Activated CD4-positive, alpha-beta memory T cell treated with anti-CD3 and anti-CD28 coated beads for 36 hours (primary cell): ENCODE measurements around the gene RCAN3. TPM values are rescaled to one million over a fixed set of nuclear protein-coding genes. Genes with fewer than 3 reads are reported as not detected.
"Not testable (repeated sequence)": the region's sequence is repeated elsewhere in the genome, so short reads cannot be mapped to it uniquely, and the experiment has no call there.

Source experiments
- CTCF ChIA-PET: fragments of 350-600 bp; sonication (Branson Sonifier 250); formaldehyde crosslinking; loops from one replicate; lab custom pipeline; 2021; ENCODE audit warnings: antibody characterized with exemption, inconsistent platforms; lab: Charles Lee
- POLR2A ChIA-PET: fragments of 350-600 bp; sonication (Branson Sonifier 250); formaldehyde crosslinking; loops from one replicate; lab custom pipeline; 2021; ENCODE audit warnings: antibody characterized with exemption; lab: Charles Lee
- DNase-seq: peaks from one replicate; pipeline ENCODE4 v3.0.0-alpha.2; 2020
- H3K27ac Mint-ChIP-seq: one replicate; pipeline ENCODE4 v1.8.0; 2021; ENCODE audit warnings: mixed read lengths
- H3K27me3 Mint-ChIP-seq: one replicate; pipeline ENCODE4 v1.8.0; 2021; ENCODE audit warnings: mixed read lengths
- H3K36me3 Mint-ChIP-seq: one replicate; pipeline ENCODE4 v1.8.0; 2021; ENCODE audit warnings: mixed read lengths
- H3K4me1 Mint-ChIP-seq: one replicate; pipeline ENCODE4 v1.8.0; 2021; ENCODE audit warnings: low read depth, mixed read lengths
- H3K4me3 Mint-ChIP-seq: one replicate; pipeline ENCODE4 v1.8.0; 2021; ENCODE audit warnings: mild to moderate bottlenecking, mixed read lengths
- H3K9me3 Mint-ChIP-seq: one replicate; pipeline ENCODE4 v1.8.0; 2021; ENCODE audit warnings: mixed read lengths
- intact Hi-C: fragments of 100-400 bp; cut with micrococcal nuclease; formaldehyde crosslinking; loops from one replicate; pipeline ENCODE4 v1.15.1; 2023
- total RNA-seq, 2 experiments: library from RNA; stranded (reverse); gene quantifications; one replicate each; pipeline ENCODE4 v1.2.3, GENCODE V29; 2021

Gene RCAN3
- total RNA-seq, 2 experiments from 2014 or later, result 71.3 to 78.8 TPM

DNA sequence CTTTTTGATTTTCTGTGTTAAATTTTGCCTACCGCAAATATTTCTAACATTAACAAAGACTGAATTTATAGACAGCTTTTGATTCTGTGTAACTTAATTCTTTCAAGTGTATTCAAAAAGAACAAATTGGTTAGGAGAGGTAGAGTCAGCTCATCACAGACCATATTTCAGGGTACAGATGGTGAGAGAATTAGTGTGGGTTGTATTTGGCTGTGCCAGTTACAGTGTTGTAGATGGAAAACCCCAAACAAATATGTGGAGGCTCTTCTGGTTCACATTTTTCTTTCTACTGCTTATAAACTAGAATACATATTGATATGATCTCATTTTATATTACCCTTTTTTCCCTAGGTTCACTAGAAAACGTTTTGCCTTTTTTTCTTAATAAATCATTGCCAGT, 11.1 kb downstream of the RCAN3 start:
- ChIA-PET CTCF (interaction anchor here (1.0 kb wide), 1 partner anchor 13 kb away, joined by 3 read pairs; no protein-coding TSS in a partner anchor), POLR2A (interaction anchor here (1.1 kb wide), 1 partner anchor 22 kb away, joined by 4 read pairs; no protein-coding TSS in a partner anchor)
- Mint-ChIP-seq H3K27me3 (no peaks in the 10 kb centered on the region), H3K9me3 (no peaks in the 10 kb centered on the region), H3K27ac (no peak overlapping the region), H3K4me3 (no peak overlapping the region), H3K36me3 (peaks cover 45% of the 10 kb centered on the region), H3K4me1 (peaks cover 71% of the 10 kb centered on the region)
- intact Hi-C loops, result no loop called here
- DNase-seq, result no peak

DNA sequence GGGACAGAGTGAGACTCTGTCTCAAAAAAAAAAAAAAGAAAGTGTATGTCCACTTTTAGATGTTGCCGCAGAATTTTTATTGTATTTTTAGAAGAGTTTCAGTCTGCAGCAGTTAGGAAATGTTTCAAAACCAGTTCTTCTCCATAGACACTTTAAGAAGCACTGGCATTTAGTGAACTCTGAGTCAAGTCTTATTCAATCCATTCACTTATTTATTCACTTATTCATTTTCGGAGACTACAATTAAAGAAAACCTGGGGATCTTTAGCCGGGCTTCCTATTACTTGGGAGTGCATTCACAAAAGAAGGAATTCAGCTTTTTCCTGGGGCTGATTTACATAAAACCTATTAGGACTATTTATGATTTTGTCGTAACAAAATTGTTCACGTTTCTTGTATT, 12.3 kb downstream of the RCAN3 start:
- no peak overlapping the region for H3K4me3 Mint-ChIP-seq
- no peaks in the 10 kb centered on the region for H3K27me3 Mint-ChIP-seq
- H3K27ac Mint-ChIP-seq, result no peak overlapping the region
- H3K36me3 Mint-ChIP-seq, result peaks cover 40% of the 10 kb centered on the region
- no peaks in the 10 kb centered on the region for H3K9me3 Mint-ChIP-seq
- ChIA-PET POLR2A (interaction anchor here (0.7 kb wide), 1 partner anchor 34 kb away, joined by 3 read pairs; no protein-coding TSS in a partner anchor), CTCF (interaction anchor here (0.7 to 2.6 kb wide), 6 partner anchors 11 to 323 kb away, joined by 3 to 30 read pairs (median 4); partner anchors contain the start of genes NIPAL3 and RCAN3)
- H3K4me1 Mint-ChIP-seq, result peaks cover 67% of the 10 kb centered on the region
- intact Hi-C loops, result no loop called here
- no peak for DNase-seq

DNA sequence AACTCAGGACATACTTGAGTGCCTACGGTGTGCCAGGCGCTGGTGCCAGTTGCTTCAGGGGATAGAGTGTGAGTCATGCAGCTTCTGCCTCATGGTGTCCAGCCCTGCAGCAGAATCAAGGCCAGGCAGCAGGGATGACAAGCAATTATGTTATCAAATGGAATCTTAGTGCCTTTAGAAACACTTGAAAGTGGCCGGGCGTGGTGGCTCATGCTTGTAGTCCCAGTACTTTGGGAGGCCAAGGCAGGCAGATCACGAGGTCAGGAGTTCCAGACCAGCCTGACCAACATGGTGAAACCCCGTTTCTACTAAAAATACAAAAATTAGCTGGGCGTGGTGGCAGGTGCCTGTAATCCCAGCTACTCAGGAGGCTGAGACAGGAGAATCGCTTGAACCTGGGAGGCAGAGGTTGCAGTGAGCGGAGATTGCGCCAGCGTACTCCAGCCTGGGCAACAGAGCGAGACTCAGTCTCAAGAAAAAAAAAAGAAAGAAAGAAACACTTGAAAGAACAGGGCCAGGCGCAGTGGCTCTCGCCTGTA, 13.1 kb downstream of the RCAN3 start:
- H3K4me3 Mint-ChIP-seq, DNase-seq, intact Hi-C loops, H3K27me3 Mint-ChIP-seq, H3K9me3 Mint-ChIP-seq: not testable (repeated sequence)
- peak overlapping the region; percentile 16 for H3K27ac Mint-ChIP-seq
- peaks cover 40% of the 10 kb centered on the region for H3K36me3 Mint-ChIP-seq
- ChIA-PET POLR2A (interaction anchor here (1.2 kb wide), 1 partner anchor 11 kb away, joined by 3 read pairs; no protein-coding TSS in a partner anchor), CTCF (interaction anchor here (0.8 to 2.6 kb wide), 7 partner anchors 11 to 101 kb away, joined by 3 to 30 read pairs (median 4); partner anchors contain the start of genes NIPAL3 and RCAN3)
- peaks cover 64% of the 10 kb centered on the region for H3K4me1 Mint-ChIP-seq

DNA sequence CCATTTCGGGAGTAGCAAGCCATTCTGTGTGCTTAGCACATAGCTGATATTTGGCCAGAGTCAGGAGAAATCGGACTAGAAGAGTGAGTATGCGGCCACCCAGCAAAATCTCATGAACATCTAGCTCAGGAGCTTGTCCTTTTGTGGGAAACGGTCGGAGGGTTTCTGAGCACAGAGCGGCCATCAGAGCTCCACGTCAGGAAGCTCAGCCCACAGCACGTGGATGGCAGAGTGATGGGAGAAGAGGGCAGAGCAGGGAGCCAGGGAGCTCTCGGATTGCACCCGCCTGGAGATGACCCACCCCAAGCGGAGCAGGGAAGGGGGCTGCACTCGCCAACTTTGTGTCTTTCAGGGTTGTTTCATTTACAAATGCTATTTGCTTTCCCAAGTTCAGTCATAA, 13.9 kb downstream of the RCAN3 start:
- intact Hi-C loops, result no loop called here
- H3K9me3 Mint-ChIP-seq, result peaks cover 2% of the 10 kb centered on the region
- peaks cover 38% of the 10 kb centered on the region for H3K36me3 Mint-ChIP-seq
- peak overlapping the region; percentile 15 for H3K27ac Mint-ChIP-seq
- CTCF ChIA-PET, result interaction anchor here (0.8 to 2.6 kb wide), 4 partner anchors 10 to 101 kb away, joined by 3 to 30 read pairs (median 6); partner anchors contain the start of gene NIPAL3
- H3K27me3 Mint-ChIP-seq, result no peaks in the 10 kb centered on the region
- no peak for DNase-seq
- POLR2A ChIA-PET, result interaction anchor here (0.7 to 1.2 kb wide), 2 partner anchors 10 to 12 kb away, joined by 3 read pairs; no protein-coding TSS in a partner anchor
- H3K4me3 Mint-ChIP-seq, result no peak overlapping the region
- peaks cover 61% of the 10 kb centered on the region for H3K4me1 Mint-ChIP-seq

GRCh38 chr1:24517898-24518297, 15.3 kb downstream of the RCAN3 start:
- Mint-ChIP-seq H3K27ac (no peak overlapping the region), H3K9me3 (peaks cover 2% of the 10 kb centered on the region), H3K27me3 (no peaks in the 10 kb centered on the region), H3K36me3 (peaks cover 39% of the 10 kb centered on the region), H3K4me3 (no peak overlapping the region), H3K4me1 (peaks cover 54% of the 10 kb centered on the region)
- ChIA-PET POLR2A (no interaction called here), CTCF (interaction anchor here (0.5 to 1.9 kb wide), 5 partner anchors 8 to 969 kb away, joined by 3 to 11 read pairs (median 4); no protein-coding TSS in a partner anchor)
- DNase-seq, result no peak
- intact Hi-C loops, result no loop called here

DNA sequence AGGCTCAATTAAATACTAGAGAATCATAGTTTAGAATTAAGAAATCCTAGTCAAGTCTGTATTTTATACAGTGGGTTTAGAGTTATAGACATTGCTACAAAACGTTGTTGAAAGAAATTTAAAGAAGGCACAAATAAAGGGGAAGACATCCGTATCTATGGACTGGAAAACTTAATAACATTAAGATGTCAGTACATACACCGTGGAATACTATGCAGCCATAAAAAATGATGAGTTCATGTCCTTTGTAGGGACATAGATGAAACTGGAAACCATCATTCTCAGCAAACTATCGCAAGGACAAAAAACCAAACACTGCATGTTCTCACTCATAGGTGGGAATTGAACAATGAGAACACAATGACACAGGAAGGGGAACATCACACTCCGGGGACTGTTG, 17.6 kb downstream of the RCAN3 start:
- H3K4me1 Mint-ChIP-seq, result peaks cover 46% of the 10 kb centered on the region

DNA sequence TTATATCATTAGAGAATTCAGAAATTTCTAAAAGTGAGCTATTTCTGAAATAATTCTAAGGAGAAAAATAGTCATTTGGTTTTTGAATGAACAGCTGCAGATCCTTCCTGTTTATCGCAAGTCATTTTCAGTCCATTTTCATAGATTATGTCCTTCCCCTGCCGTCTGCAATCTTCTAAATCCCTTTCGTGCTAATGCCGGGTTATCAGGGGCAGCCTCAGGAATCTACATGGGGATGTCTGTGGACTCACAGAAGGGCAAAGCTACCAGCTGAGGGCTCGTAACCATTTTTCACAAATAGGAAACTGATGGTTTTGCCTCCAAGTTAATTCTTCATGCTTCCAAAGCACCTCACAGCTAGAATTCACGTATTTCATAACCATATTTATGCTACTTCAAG, 23.0 kb downstream of the RCAN3 start:
- H3K4me1 Mint-ChIP-seq, result peaks cover 56% of the 10 kb centered on the region
- H3K4me3 Mint-ChIP-seq, result no peak overlapping the region
- H3K9me3 Mint-ChIP-seq, result no peaks in the 10 kb centered on the region

More for the DNA sequence above, 17.6 kb downstream of the RCAN3 start:
- POLR2A ChIA-PET, H3K4me3 Mint-ChIP-seq, intact Hi-C loops, DNase-seq, CTCF ChIA-PET, H3K27me3 Mint-ChIP-seq, H3K9me3 Mint-ChIP-seq: not testable (repeated sequence)
- H3K27ac Mint-ChIP-seq, result peak overlapping the region; percentile 59
- peaks cover 42% of the 10 kb centered on the region for H3K36me3 Mint-ChIP-seq

GRCh38 chr1:24526045-24526444, 23.4 kb downstream of the RCAN3 start:
- intact Hi-C loops, result no loop called here
- no peak for DNase-seq
- Mint-ChIP-seq H3K27ac (peak overlapping the region; percentile 33), H3K27me3 (no peaks in the 10 kb centered on the region), H3K4me3 (no peak overlapping the region), H3K4me1 (peaks cover 54% of the 10 kb centered on the region), H3K9me3 (no peaks in the 10 kb centered on the region), H3K36me3 (peaks cover 18% of the 10 kb centered on the region)
- ChIA-PET CTCF (interaction anchor here (0.8 to 6.7 kb wide), 20 partner anchors 8 to 327 kb away, joined by 3 to 79 read pairs (median 10); partner anchors contain the start of genes NIPAL3, RCAN3 and STPG1), POLR2A (interaction anchor here (0.6 to 1.6 kb wide), 2 partner anchors 9 to 24 kb away, joined by 3 read pairs; no protein-coding TSS in a partner anchor)

More for the DNA sequence above, 23.0 kb downstream of the RCAN3 start:
- POLR2A ChIA-PET, result no interaction called here
- CTCF ChIA-PET, result interaction anchor here (0.8 to 6.7 kb wide), 12 partner anchors 10 to 327 kb away, joined by 3 to 79 read pairs (median 14); partner anchors contain the start of genes NIPAL3, RCAN3 and STPG1
- no peak for DNase-seq
- intact Hi-C loops, result loop anchor here (1.0 kb wide), 1 partner anchor 110 kb away; the partner anchor contains the start of gene NIPAL3
- Mint-ChIP-seq H3K27me3 (no peaks in the 10 kb centered on the region), H3K36me3 (peaks cover 18% of the 10 kb centered on the region), H3K27ac (peak overlapping the region; percentile 33)

GRCh38 chr1:24526940-24527542, 24.4 kb downstream of the RCAN3 start:
- intact Hi-C loops, result no loop called here
- POLR2A ChIA-PET, result interaction anchor here (1.6 kb wide), 1 partner anchor 10 kb away, joined by 3 read pairs; no protein-coding TSS in a partner anchor
- Mint-ChIP-seq H3K27ac (no peak overlapping the region), H3K27me3 (no peaks in the 10 kb centered on the region), H3K36me3 (peaks cover 25% of the 10 kb centered on the region), H3K9me3 (no peaks in the 10 kb centered on the region), H3K4me3 (no peak overlapping the region), H3K4me1 (peaks cover 57% of the 10 kb centered on the region)
- CTCF ChIA-PET, result interaction anchor here (0.8 to 6.7 kb wide), 25 partner anchors 9 to 329 kb away, joined by 3 to 79 read pairs (median 5); partner anchors contain the start of genes NIPAL3, RCAN3 and STPG1
- peak; percentile 58 for DNase-seq

DNA sequence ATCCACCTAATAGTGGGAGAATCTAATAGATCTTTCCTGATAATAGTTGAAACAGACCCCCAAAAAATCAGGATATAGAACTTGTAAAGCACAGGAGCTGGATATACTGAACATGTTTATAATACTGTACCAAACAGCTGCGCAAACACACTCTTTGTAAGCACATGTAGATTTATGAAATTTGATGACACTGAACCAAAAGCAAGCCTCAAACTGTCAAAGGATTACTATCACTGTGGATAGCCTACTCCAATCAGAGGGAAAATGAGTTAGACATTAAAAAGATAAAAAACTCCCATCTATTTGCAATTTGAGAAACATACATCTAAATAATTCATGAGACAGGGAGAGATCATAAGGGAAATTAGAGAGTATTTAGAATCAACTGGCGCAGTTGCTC, 26.1 kb downstream of the RCAN3 start:
- ChIA-PET POLR2A (no interaction called here), CTCF (interaction anchor here (0.8 to 6.7 kb wide), 5 partner anchors 12 to 330 kb away, joined by 3 to 79 read pairs (median 5); partner anchors contain the start of genes NIPAL3 and STPG1)
- no peak overlapping the region for H3K4me3 Mint-ChIP-seq

DNA sequence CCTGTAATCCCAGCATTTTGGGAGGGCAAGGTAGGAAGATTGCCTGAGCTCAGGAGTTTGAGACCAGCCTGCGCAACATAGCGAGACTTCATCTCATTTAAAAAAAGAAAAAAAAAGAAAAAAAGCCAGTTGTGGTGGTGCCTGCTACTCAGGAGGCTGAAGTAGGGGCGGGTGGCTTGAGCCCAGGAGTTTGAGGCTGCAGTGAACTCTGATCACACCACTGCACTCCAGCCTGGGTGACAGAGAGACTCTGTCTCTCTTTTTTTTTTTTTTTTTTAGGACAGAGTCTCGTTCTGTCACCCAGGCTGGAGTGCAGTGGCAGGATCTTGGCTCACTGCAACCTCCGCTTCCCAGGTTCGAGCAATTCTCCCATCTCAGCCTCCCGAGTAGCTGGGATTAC, 26.7 kb downstream of the RCAN3 start:
- H3K4me3 Mint-ChIP-seq, POLR2A ChIA-PET, DNase-seq, H3K9me3 Mint-ChIP-seq, intact Hi-C loops, H3K27ac Mint-ChIP-seq, H3K27me3 Mint-ChIP-seq: not testable (repeated sequence)
- H3K36me3 Mint-ChIP-seq, result peaks cover 36% of the 10 kb centered on the region
- peaks cover 66% of the 10 kb centered on the region for H3K4me1 Mint-ChIP-seq
- CTCF ChIA-PET, result interaction anchor here (1.0 to 6.7 kb wide), 3 partner anchors 11 to 113 kb away, joined by 3 to 79 read pairs (median 4); partner anchors contain the start of genes NIPAL3 and STPG1

More for the DNA sequence above, 26.1 kb downstream of the RCAN3 start:
- Mint-ChIP-seq H3K27ac (peak overlapping the region; percentile 49), H3K4me1 (peaks cover 61% of the 10 kb centered on the region), H3K36me3 (peaks cover 31% of the 10 kb centered on the region), H3K9me3 (no peaks in the 10 kb centered on the region), H3K27me3 (no peaks in the 10 kb centered on the region)
- intact Hi-C loops, result no loop called here
- no peak for DNase-seq
